HEK293T (cell line): ENCODE measurements around the gene SIK2.
"Not testable (repeated sequence)": the region's sequence is repeated elsewhere in the genome, so short reads cannot be mapped to it uniquely, and the experiment has no call there.

Source experiments
- CTCF ChIA-PET: fragments of 350-600 bp; formaldehyde crosslinking; extraction: SDS; loops from one replicate; lab custom pipeline; 2021; ENCODE audit warnings: antibody characterized with exemption, inconsistent platforms; lab: Yijun Ruan, JAX
- POLR2A ChIA-PET: fragments of 350-600 bp; formaldehyde crosslinking; extraction: SDS; loops from one replicate; lab custom pipeline; 2020; ENCODE audit warnings: antibody characterized with exemption, inconsistent platforms; lab: Yijun Ruan, JAX
- DNase-seq: peaks from one replicate; pipeline ENCODE4 v3.0.0; 2012; ENCODE audit warnings: mixed read lengths; ENCODE audit errors: extremely low spot score
- ARNT ChIP-seq: fragments of 450-650 bp; IDR thresholded peaks from 2 replicates; pipeline ENCODE4 v1.6.1; 2017; ENCODE audit warnings: mild to moderate bottlenecking
- BHLHE40 ChIP-seq: fragments of 450-650 bp; IDR thresholded peaks from 2 replicates; pipeline ENCODE4 v1.6.1; 2016; ENCODE audit warnings: mild to moderate bottlenecking, moderate library complexity, borderline replicate concordance
- CTBP1 ChIP-seq: fragments of 450-650 bp; IDR thresholded peaks from 2 replicates; pipeline ENCODE4 v1.6.1; 2016; ENCODE audit warnings: borderline replicate concordance
- ELF4 ChIP-seq: fragments of 450-650 bp; IDR thresholded peaks from 2 replicates; pipeline ENCODE4 v1.6.1; 2017; ENCODE audit warnings: antibody characterized with exemption
- FOXA1 ChIP-seq: fragments of 450-650 bp; IDR thresholded peaks from 2 replicates; pipeline ENCODE4 v1.6.1; 2016; ENCODE audit warnings: mild to moderate bottlenecking
- FOXK2 ChIP-seq: fragments of 450-650 bp; IDR thresholded peaks from 2 replicates; pipeline ENCODE4 v1.6.1; 2016; ENCODE audit warnings: mild to moderate bottlenecking
- FOXM1 ChIP-seq: fragments of 450-650 bp; IDR thresholded peaks from 2 replicates; pipeline ENCODE4 v1.6.1; 2017; ENCODE audit warnings: mild to moderate bottlenecking, borderline replicate concordance
- HDGF ChIP-seq: fragments of 450-650 bp; IDR thresholded peaks from 2 replicates; pipeline ENCODE4 v1.6.1; 2017; ENCODE audit warnings: antibody characterized with exemption, borderline replicate concordance
- L3MBTL2 ChIP-seq: fragments of 450-650 bp; conservative IDR thresholded peaks from 2 replicates; pipeline ENCODE4 v1.6.1; 2016; ENCODE audit warnings: mild to moderate bottlenecking
- LEF1 ChIP-seq: fragments of 450-650 bp; IDR thresholded peaks from 2 replicates; pipeline ENCODE4 v1.6.1; 2017; ENCODE audit warnings: mild to moderate bottlenecking, borderline replicate concordance
- NFRKB ChIP-seq: fragments of 450-650 bp; IDR thresholded peaks from 2 replicates; pipeline ENCODE4 v1.6.1; 2016; ENCODE audit warnings: mild to moderate bottlenecking, moderate library complexity
- PKNOX1 ChIP-seq: fragments of 450-650 bp; IDR thresholded peaks from 2 replicates; pipeline ENCODE4 v1.6.1; 2016
- SP1 ChIP-seq: fragments of 450-650 bp; IDR thresholded peaks from 2 replicates; pipeline ENCODE4 v1.6.1; 2017
- SUZ12 ChIP-seq: fragments of 450-650 bp; IDR thresholded peaks from 2 replicates; pipeline ENCODE4 v1.6.1; 2016; ENCODE audit warnings: mild to moderate bottlenecking
- TARDBP ChIP-seq: fragments of 450-650 bp; IDR thresholded peaks from 2 replicates; pipeline ENCODE4 v1.6.1; 2016
- ZNF384 ChIP-seq: fragments of 450-650 bp; IDR thresholded peaks from 2 replicates; pipeline ENCODE4 v1.6.1; 2016

The SIK2 gene

GRCh38 chr11:111655924-111656323 is 53.7 kb downstream of the SIK2 start:
- no peak for DNase-seq
- ChIA-PET CTCF (interaction anchor here (0.8 kb wide), 1 partner anchor 11 kb away, joined by 3 read pairs; no protein-coding TSS in a partner anchor), POLR2A (no interaction called here)
- no peak for TF ChIP-seq HDGF
- no peak for TF ChIP-seq FOXA1
- TF ChIP-seq FOXK2, result no peak
- no peak for TF ChIP-seq ARNT
- TF ChIP-seq BHLHE40, result no peak
- TF ChIP-seq TARDBP, result no peak

- CTCF ChIA-PET, POLR2A ChIA-PET, DNase-seq: not testable (repeated sequence)
These were observed 55.7 kb downstream of the SIK2 start for GRCh38 chr11:111657905-111658304.

DNA sequence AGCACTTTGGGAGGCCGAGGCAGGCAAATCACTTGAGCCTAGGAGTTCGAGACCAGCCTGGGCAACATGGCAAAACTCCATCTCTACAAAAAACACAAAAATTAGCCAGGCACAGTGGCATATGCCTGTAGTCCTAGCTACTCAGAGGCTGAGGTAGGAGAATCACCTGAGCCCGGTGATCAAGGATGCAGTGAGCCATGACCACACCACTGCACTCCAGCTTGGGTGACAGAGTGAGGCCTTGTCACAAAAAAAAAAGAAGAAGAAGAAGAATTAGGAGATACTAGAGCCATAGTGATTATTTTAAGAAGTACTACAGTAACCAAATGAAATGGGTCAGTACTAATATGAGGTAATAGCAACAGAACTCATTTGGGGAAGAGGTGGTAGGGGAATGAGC is 56.2 kb downstream of the SIK2 start:
- CTCF ChIA-PET, POLR2A ChIA-PET, DNase-seq: not testable (repeated sequence)

DNA sequence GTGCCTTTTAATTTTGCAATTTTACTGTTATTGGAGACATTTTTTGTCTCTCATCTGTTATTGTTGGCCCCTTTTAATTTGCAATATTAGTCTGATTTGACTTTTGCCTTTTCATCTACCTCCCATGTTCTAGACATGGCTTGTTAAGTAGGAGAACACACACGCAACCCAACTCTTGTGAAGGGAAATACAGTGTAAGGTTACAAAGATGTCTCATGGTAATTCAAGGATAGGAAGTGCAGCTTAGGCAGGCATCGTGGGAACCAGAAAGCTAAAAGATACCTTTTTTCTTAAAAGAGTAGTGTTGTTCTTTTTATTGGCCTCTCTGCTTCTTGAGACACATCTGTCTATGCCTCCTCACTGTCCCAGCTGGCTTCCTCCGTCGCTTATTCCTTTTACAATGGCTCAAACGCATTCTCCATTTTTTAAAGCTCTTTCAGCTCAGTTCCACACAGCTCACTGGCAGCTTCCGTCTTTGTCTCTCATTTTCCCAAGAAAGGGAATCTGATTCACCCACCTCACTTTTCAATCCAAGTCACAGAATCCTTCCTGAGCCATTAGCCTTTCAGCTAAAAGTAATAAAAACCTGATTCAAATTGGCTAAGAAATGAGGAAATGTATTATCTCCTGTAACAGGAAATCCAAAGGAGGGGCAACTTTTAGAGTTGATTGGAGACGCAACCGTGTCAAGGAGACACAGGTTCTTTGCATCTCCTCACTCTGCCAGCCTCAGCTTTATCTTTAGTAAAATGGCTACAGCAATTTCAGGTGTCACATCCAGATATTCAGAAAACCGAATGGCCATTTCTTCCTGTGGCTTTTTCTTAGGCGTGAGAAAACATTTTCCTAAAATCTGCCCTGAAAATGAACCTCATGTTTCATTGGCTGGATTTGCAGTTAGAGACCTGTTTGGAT is 57.2 kb downstream of the SIK2 start:
- TF ChIP-seq NFRKB (no peak), FOXA1 (no peak), ZNF384 (no peak), L3MBTL2 (no peak), FOXM1 (no peak), LEF1 (no peak), SUZ12 (no peak), BHLHE40 (no peak), SP1 (no peak), PKNOX1 (no peak), TARDBP (no peak), HDGF (no peak), ELF4 (no peak)
- CTCF ChIA-PET, result interaction anchor here (0.6 kb wide), 1 partner anchor 26 kb away, joined by 3 read pairs; no protein-coding TSS in a partner anchor
- POLR2A ChIA-PET, result no interaction called here
- DNase-seq, result no peak

DNA sequence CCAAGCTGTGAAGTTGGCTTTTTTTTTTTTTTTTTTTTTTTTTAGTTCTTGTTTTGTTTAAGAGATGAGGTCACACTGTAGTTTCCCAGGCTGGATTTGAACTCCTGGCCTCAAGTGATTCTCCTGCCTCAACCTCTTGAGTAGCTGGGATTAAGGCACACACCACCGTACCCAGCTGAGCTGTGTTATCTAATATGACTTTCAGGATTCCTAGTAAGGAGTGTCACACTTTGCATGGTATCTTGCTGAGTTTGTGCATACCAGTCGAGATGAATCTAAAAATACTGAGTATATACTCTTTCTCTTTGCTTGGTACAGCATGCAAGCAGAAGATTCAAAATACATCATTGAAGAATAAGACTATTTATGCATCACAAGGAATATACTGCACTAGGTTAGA is 58.6 kb downstream of the SIK2 start:
- ChIA-PET CTCF (no interaction called here), POLR2A (no interaction called here)
- DNase-seq, result no peak
- TF ChIP-seq LEF1, result no peak
- TF ChIP-seq CTBP1, result no peak
- no peak for TF ChIP-seq ELF4
- TF ChIP-seq TARDBP, result no peak
- no peak for TF ChIP-seq BHLHE40
- TF ChIP-seq ZNF384, result no peak
- no peak for TF ChIP-seq SUZ12
- no peak for TF ChIP-seq FOXK2
- no peak for TF ChIP-seq FOXA1
- no peak for TF ChIP-seq PKNOX1
- no peak for TF ChIP-seq FOXM1
- no peak for TF ChIP-seq ARNT

GRCh38 chr11:111663820-111664219 is 61.6 kb downstream of the SIK2 start:
- ChIA-PET POLR2A (no interaction called here), CTCF (no interaction called here)
- TF ChIP-seq HDGF (no peak), TARDBP (no peak), BHLHE40 (no peak), ELF4 (no peak), CTBP1 (no peak), ARNT (no peak), PKNOX1 (no peak), FOXA1 (no peak), NFRKB (no peak), SUZ12 (no peak), SP1 (no peak), FOXK2 (no peak), FOXM1 (no peak), LEF1 (no peak)
- no peak for DNase-seq

- peak; percentile 28 for DNase-seq
- no peak for TF ChIP-seq ZNF384
- TF ChIP-seq TARDBP, result no peak
- TF ChIP-seq HDGF, result no peak
- TF ChIP-seq FOXM1, result no peak
- TF ChIP-seq SUZ12, result no peak
- no peak for TF ChIP-seq CTBP1
- TF ChIP-seq ARNT, result no peak
- no peak for TF ChIP-seq SP1
- no peak for TF ChIP-seq BHLHE40
- TF ChIP-seq FOXA1, result no peak
- no peak for TF ChIP-seq FOXK2
- TF ChIP-seq PKNOX1, result no peak
- no peak for TF ChIP-seq ELF4
- TF ChIP-seq L3MBTL2, result no peak
- CTCF ChIA-PET, result no interaction called here
- POLR2A ChIA-PET, result no interaction called here
These were observed 63.5 kb downstream of the SIK2 start for GRCh38 chr11:111665777-111666176.
